ENCODE measurements around the gene GAB1. TPM values are rescaled to one million over a fixed set of nuclear protein-coding genes. Genes with fewer than 3 reads are reported as not detected.

The GAB1 gene
- total RNA-seq, 1 experiment from 2014 or later: 3.8 TPM

GRCh38 chr4:143406523-143406922 is 69.8 kb downstream of the GAB1 start:
- H3K79me2 ChIP-seq (ENCODE audit: insufficient read depth, low read length): no peaks in the 10 kb centered on the region
- H3K4me2 ChIP-seq (ENCODE audit: low read length): no peak overlapping the region
- no peaks in the 10 kb centered on the region for H3K4me1 ChIP-seq (ENCODE audit: control insufficient read depth in 1 of 2, insufficient read depth in 2 of 2, low read length in 2 of 2)
- H3K27me3 ChIP-seq (ENCODE audit: insufficient read depth, low read length): no peaks in the 10 kb centered on the region
- ChIA-PET RAD21 (ENCODE audit: low non-redundant PET in 1 of 2, low total read pairs in 2 of 2, uncharacterized antibody in 2 of 2, unreplicated experiment in 2 of 2) (no interaction called here), CTCF (interaction anchor here (0.7 kb wide), 1 partner anchor 8 kb away, joined by 3 read pairs; no protein-coding TSS in a partner anchor), POLR2A (no interaction called here)
- H3K4me3 ChIP-seq (replicated peaks in 1 of 2; ENCODE audit: low read depth in 1 of 2, low read length in 2 of 2): no peak overlapping the region
- ATAC-seq (no peak), DNase-seq (ENCODE audit: low read depth, low spot score) (no peak)
- BruUV-seq (replicated peaks): no TSS peak
- intact Hi-C loops (cut with micrococcal nuclease): no loop called here
- H2AFZ ChIP-seq (ENCODE audit: low read depth, low read length, poor library complexity, severe bottlenecking): no peak overlapping the region
- H3K9ac ChIP-seq (ENCODE audit: low read length): no peak overlapping the region
- H3K9me2 ChIP-seq (ENCODE audit: insufficient read depth): no peaks in the 10 kb centered on the region
- H4K20me1 ChIP-seq (ENCODE audit: insufficient read depth): no peaks in the 10 kb centered on the region
- H3K27ac ChIP-seq (ENCODE audit: low read depth, low read length): no peak overlapping the region
- no peaks in the 10 kb centered on the region for H3K9me3 ChIP-seq (ENCODE audit: control insufficient read depth in 1 of 2, insufficient read depth in 1 of 2, low read depth in 1 of 2, low read length in 2 of 2)
- H3K36me3 ChIP-seq (ENCODE audit: control insufficient read depth in 1 of 2, insufficient read depth in 2 of 2, low read length in 2 of 2): no peaks in the 10 kb centered on the region
- TF ChIP-seq EZH2 (IDR thresholded peaks at IDR 0.05): no peak
- no peak for TF ChIP-seq FOSL1 (IDR thresholded peaks at IDR 0.05; ENCODE audit: low read depth)
- no peak for TF ChIP-seq ATF3 (IDR thresholded peaks at IDR 0.05)
- no peak for TF ChIP-seq CEBPB (IDR thresholded peaks at IDR 0.05; ENCODE audit: low read depth)
- TF ChIP-seq JUND (IDR thresholded peaks at IDR 0.05): no peak
- no peak for TF ChIP-seq SRF (IDR thresholded peaks at IDR 0.05; ENCODE audit: low read depth)
- TF ChIP-seq ELF1 (IDR thresholded peaks at IDR 0.05; ENCODE audit: borderline replicate concordance, low read depth): no peak
- TF ChIP-seq REST (IDR thresholded peaks at IDR 0.05; ENCODE audit: low read depth): no peak
- TF ChIP-seq ZBTB33 (IDR thresholded peaks at IDR 0.05; ENCODE audit: extremely low read depth, insufficient replicate concordance, low read length): no peak
- no peak for TF ChIP-seq MAX (IDR thresholded peaks at IDR 0.05)
- TF ChIP-seq SIN3A (IDR thresholded peaks at IDR 0.05; ENCODE audit: low read depth): no peak

Data from HCT116 (cell line).